ENCODE measurements around the gene SRR. TPM values are rescaled to one million over a fixed set of nuclear protein-coding genes. Genes with fewer than 3 reads are reported as not detected.

SRR gene
- total RNA-seq, 1 experiment from 2014 or later = 34.9 TPM

DNA sequence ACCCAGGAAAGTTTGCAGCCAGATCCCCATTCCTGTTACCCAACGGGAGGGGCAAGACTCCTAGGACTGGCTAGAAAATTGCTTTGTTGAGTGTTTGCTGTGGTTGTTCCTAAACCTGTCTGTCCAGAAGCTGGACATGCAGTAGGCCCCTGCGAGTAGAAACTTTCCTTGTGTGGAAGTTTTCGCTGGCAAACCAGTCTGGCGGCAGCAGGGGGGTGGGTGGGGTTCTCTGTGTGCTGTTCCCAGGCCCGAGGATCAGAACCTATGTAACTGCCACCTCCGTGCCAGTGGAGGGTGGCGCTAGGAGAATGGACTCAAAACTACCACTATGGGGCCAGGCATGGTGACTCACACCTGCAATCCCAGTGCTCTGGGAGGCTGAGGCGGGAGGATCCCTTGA is 42.7 kb downstream of the SRR start:
- DNase-seq (ENCODE audit: low spot score) = no peak

DNA sequence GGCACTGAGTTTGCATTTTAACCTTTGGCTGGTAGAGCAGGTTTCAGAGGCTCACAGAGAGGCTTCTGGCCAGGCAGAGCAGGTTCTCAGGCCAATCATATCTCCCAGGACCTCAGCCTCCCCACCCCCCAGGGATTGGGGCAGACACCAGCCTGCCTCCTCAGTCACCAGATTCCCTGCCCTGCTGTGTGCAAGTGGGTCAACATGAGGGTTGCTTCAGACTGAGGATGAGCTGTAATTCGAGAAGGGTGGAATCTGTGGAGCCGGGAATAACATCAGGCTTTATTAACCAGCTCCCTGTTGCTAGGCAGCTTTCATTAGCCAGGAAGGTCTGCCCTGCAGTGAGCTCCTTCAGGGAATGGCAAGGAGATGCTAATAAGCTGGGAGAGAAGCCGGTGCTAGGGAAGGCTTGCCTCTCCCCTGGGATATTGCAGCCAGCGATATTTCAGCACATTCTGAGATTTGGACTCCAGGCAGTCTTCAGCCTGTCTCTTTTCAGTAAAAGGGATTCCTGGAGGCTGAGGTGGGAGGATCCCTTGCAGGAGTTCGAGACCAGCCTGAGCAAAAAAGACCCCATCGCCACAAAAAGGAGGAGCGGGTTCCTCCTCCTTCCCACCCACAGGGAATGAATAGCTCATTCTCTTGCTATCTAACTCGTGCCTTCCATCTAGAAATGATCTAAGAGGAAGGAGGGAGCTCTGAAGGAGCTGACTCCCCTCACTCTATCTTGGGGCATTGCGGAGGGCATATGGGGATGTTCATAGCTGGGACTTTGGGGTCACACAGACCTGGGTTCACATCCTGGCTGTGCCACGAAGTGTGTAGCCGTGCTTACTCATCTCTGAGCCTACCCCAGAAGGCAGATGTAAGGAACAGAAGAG is 44.3 kb downstream of the SRR start:
- no peak for DNase-seq (ENCODE audit: low spot score)

DNA sequence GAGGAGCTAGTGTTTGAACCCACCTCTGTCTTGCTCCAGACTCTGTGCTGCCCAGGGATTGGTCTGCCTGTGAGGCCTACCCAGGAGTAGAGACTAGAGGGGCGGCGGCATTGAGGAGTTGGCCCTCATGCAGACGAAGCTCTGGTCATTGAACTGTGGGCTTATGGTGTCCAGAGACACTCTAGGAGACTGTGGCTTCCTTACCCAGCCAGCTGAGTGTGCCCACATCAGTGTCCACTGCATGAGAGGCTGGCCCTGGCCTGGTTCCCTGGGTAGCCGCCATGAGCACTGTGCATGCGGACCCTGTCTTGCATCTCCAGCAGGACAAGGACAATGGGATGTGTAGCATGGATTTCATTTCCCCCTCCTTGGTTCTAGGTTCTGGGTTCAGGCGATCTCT is 47.5 kb downstream of the SRR start:
- DNase-seq (ENCODE audit: low spot score) = no peak

DNA sequence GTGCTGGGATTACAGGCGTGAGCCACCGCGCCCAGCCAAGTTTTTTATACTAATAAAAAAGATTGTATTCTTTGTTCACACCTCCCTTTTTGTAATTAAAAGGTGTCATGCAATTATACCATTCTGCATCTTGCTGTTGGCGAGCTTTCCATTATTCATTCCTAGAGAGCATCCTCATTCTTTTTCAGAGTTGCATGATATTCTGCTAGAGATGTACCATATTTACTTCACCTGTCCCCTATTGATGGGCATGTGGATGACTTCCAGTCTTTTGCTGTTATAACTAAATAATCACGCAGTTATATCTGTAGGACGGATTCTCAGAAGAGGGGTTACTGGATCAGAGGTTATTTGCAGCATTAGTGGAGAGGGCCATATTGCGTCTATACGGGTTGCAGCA is 50.6 kb downstream of the SRR start:
- DNase-seq (ENCODE audit: low spot score) = no peak

DNA sequence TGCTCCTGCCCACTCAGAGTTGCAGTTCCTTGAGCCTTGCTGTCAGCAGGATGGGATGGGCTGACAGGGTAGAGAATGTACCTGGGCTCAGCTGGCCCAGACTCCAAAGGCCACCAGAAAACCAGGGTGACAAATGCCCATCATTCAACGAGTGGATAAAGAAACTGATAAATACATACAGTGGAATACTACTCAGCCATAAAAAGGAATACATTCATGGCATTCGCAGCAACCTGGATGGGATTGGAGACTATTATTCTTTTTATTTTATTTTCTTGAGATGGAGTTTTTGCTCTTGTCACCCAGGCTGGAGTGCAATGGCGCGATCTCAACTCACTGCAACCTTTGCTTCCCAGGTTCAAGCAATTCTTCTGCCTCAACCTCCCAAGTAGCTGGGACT is 53.5 kb downstream of the SRR start:
- DNase-seq (ENCODE audit: low spot score) = no peak

DNA sequence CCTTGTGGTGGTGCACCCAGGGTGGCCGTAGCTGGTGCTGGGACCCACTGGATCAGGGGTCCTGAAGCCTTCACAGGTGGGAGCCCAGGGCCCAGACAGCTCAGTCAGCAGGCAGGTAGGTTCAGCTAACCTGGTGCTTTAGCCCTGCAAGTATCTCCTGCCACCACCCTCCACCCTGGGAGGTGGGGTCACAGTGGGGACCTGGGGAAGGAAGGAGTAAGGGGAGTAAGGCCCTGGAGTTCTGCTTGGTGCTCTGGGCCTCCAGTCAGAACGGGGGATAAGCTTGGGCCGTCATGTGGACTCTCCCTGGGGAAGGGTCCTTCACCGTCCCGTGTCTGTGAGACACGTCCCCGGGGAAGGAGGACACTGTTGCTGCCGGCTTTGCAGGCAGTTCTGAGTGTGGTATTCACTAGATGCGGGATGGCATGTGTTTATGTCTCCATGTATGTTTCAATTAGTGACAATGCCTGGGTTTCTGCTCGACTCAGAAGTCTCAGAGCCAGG is 54.2 kb downstream of the SRR start:
- DNase-seq (ENCODE audit: low spot score) = no peak

DNA sequence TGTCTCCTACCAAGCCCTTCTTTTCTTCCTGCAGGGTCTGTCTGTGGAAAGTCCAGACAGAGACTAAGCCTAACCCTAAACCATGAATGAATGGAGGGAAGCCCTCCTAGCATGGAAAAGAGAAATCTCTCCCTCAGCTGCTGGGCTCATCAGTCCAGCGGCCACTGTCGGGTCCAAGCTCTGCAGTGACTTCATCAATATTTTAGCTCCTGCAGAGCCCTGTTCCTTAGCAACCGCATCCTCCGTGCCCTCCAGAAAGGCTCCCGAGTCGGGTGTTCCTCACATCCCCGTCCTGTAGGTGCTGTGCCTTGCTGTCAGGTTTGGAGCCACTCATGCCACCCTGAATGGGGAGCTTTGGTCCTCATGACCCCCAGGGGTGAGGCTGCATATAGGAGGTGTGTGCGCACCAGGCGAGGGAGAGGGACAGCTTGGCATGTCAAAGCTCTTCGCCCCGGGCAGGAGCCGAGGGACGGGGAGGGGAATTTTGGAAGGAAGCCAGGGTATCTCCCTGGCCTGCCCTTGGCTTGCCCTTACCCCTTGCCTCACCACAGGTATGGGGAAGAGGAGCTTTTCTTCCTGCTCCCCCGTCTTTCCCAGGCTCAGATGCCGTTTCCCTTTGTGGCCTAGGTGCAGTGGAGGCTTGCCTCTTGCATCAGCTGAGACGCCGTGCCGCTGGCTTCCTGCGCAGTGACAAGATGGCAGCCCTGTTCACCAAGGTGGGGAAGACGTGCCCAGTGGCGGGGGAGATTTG is 57.4 kb downstream of the SRR start:
- no peak for DNase-seq (ENCODE audit: low spot score)

DNA sequence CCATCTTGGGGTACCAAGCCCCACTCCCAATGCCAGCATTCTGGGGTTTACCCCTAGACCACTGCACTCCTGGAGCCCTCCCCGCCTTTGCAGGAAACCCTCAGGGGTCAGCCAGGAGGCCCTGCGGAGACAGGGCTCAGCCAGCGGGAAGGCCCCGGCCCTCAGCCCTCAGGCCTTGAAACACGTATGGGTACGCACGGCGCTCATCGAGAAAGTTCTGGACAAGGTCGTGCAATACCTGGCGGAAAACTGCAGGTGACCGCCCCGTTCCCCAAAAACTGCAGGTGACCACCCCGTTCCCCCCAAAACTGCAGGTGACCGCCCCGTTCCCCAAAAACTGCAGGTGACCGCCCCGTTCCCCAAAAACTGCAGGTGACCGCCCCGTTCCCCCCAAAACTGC is 58.3 kb downstream of the SRR start:
- no peak for DNase-seq (ENCODE audit: low spot score)

DNA sequence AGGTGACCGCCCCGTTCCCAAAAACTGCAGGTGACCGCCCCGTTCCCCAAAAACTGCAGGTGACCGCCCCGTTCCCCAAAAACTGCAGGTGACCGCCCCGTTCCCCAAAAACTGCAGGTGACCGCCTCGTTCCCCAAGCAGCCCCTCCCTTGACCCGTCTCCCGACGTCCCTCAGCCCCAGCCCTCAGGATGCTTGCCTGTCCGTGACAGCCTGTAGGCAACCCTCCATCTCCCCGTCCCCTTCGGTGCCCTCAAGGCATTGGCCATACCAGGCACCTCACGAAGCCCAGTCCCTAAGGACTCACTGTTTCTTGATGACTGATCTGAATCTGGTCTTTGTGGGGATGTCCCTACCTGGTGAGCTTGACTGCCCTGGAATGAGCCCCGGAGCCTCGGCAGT is 58.7 kb downstream of the SRR start:
- no peak for DNase-seq (ENCODE audit: low spot score)

DNA sequence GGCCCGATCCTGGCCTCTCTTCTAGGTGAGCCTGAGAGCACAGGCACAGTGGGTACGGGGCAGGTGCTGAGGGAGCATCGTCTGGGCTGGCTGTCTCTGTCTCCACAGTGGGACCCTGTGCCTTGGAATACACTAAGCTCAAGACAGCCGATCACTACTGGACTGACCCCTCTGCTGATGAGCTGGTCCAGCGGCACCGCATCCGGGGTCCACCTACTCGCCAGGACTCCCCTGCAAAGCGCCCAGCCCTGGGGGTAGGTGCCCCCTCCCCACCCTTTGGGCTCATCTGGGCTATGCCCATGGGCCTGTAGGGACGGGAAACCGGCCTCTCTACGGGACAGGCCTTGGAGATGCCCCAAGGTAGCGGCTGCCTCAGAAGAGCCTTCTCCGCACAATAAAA is 59.1 kb downstream of the SRR start:
- no peak for DNase-seq (ENCODE audit: low spot score)

DNA sequence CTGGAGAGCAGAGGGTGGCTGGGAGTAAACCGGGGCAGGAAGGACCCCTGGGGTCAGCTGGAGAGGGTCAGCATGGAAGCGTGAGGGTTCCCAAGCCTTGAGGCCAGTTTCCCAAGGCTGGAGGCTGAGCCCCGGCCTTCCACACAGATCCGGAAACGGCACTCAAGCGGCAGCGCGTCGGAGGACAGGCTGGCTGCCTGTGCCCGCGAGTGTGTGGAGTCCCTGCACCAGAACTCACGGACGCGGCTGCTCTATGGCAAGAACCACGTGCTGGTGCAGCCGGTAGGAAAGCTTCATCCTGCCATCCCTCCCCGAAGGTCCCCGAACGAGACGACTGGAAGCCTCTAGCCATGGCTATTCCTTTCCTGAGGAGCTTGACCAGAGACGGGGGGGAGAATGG is 59.6 kb downstream of the SRR start:
- no peak for DNase-seq (ENCODE audit: low spot score)

DNA sequence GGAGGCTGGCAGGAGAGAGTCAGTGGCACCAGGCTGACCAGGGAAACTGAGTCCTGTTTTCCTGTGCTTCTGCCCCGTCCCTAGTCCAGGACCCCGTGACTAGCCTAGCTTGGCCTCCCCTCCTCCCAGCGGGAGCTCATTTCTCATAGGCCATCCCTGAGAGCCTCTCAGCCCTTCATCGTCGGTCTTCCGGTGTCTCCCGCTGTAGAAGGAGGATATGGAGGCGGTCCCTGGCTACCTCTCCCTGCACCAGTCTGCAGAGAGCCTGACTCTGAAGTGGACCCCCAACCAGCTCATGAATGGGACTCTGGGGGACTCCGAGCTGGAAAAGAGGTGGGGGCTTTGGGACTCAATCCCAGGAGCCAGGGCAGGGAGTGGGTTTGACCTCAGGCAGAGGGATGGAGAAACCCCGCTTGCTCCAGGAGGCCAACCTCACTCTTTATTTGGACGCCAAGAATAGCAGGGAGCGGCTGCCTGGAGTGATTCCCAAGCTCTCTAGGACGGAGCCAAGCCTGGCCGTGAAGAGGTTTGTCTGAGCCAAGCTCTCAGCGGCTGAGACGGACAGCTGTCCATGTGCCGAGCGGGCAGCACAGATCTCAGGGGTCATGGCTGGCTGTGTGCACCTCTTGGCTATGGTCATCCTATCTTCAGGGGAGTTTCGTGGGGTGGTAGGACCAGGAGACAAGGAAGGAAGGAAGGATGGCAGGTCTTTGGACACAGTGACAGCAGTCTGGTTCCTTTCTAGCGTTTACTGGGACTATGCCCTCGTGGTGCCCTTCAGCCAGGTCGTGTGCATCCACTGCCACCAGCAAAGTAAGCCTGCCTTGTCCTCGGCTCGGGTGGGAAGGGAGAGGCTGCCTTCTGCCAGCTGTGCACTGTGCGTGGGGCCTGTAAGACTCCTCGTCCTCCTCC is 60.4 kb downstream of the SRR start:
- DNase-seq (ENCODE audit: low spot score) = no peak

DNA sequence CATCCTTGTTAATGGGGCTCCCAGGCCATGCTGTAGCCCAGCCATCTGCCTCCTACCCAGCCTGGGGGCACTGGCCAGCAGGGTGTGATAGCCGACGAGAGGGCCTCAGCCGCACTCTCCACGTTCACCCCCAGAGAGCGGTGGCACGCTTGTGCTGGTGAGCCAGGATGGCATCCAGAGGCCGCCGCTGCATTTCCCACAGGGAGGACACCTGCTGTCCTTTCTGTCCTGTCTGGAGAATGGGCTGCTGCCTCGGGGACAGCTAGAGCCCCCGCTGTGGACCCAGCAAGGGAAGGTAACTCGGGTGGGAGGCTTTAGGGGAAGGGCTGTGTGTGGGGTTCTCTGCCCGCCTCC is 61.0 kb downstream of the SRR start:
- DNase-seq (ENCODE audit: low spot score) = no peak

DNA sequence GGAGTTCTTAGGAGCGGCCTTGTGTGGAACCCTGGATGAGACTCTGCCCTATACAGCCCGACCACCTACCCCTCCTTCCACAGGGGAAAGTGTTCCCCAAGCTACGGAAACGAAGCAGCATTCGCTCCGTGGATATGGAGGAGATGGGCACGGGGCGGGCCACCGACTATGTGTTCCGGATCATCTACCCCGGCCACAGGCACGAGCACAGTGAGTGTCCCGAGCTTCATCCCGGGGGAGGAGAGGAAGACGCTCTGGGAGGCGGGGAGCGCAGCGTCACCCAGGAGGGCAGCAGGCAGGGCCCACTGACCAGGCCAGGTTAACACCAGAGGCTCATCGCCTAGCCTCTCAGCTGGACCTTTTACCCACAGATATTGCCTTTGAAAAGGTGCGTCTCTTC is 61.4 kb downstream of the SRR start:
- DNase-seq (ENCODE audit: low spot score) = no peak

DNA sequence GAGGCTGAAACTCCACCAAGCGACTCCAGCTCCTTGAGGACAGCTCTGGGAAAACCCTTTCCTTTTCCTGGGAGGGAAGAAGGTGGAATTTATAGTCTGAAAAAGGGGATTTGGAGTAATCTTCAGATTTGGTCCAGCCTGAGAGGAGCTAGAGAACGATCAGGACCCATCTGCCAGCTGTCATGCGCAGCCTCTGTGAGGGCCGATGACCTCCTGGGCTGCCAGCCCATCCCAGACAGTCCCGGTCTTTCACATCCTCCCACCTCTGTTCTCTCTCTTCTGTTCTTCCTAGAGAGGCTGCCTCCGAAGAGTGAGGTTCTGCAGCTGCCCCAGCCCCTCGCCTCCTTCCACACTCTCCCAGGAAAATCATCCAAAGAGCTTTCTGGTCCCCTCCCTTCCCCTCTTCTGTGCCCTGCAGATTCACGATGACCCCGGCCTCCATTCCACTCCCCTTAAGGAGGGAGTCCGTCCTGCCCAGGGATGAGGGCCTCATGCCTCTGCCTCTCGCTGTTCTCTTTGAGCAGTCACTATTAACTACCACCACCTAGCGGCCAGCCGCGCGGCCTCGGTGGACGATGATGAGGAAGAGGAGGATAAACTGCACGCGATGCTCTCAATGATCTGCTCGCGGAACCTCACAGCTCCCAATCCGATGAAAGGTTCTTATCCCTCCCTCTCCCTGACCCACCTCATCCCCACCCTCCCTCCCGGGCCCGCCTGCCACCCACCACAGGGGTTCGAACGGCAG is 63.2 kb downstream of the SRR start:
- no peak for DNase-seq (ENCODE audit: low spot score)

DNA sequence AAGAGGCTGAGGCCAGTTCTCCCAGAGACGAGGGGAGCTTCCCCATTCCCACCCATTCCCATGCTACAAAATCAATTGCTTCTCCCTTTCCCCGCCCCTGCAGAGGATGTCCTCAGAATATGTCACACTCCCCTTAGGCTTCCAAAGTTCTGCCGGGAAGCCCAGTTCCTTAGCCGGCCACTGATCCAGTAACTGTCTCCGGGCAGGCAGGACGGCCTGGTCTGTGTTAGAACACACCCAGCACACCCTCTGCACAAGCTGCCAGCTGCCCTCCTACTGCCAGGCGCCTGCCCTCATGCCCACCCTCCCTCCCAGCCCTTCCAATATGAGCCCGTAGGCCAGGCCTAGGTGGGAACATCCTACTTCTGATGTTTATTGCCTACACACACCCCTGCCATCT is 64.6 kb downstream of the SRR start:
- DNase-seq (ENCODE audit: low spot score) = no peak

DNA sequence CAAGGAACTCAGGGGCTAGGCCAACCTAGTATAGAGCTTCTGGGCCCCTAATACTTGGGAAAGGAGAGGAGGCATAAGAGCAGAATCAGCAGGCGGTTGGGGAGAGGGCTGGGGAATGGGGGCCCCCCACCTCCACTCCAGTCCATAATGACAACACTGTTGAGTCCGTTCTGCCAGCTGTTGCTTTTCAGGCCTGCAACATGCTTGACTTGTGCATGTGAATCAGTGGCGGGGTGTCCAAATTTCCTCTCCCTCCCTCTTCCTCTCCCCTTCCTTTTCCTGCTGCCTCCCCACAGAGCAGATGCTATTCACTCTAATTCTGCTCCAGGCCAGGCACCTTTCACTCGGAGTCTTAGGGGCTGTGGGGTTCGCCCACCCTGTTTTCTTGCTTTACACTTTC is 65.3 kb downstream of the SRR start:
- no peak for DNase-seq (ENCODE audit: low spot score)

DNA sequence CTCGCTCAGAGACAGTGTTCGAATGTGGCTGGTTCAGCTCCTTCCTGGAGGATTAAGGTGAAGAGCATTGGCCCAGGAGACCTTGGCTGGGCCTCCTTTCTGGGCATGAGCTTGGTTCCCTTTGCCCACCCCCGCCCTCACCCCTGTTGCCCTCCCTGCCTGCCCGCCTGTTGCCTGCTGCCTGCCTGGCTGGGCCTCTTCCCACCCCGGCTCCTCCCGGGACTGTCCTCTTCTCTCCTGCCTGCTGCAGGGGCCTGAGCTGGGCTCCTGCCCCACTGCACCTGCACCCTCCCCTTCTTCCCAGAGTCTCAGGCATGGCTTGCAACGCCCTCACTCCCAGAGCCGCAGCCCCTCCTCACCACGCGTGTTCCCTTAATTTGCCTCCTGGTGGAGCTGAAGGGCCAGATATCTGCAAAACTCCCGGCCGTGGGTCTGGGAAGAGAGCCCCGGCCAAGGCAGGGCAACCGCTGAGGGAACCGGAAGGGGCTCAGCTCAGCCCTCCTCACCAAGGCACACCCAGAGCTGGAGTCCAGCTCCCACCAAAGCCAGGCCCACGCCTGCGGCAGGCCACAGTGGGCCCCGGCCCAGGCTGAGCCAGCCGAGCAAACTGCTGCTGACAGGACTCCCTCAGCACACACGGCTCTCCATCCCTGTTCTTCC is 65.9 kb downstream of the SRR start:
- DNase-seq (ENCODE audit: low spot score) = no peak

DNA sequence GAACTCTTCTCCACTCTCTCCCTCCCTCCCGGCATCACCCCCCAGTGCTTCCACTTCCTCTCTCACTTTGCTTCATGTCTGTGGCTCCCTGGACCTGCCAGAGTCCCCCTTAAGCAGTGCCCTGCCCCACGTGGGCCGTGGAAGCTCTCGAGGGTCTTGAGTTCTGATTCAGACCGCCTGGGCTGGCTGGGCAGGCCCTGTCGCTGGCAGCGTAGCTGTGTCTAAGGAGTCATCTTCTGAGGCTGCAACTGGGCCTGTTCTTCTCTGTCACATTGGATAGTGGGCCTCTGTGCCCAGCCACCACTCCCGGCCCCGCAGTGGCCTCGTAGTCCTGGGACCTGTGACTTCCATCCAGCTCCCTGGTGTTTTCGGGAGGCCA is 66.5 kb downstream of the SRR start:
- no peak for DNase-seq (ENCODE audit: low spot score)

DNA sequence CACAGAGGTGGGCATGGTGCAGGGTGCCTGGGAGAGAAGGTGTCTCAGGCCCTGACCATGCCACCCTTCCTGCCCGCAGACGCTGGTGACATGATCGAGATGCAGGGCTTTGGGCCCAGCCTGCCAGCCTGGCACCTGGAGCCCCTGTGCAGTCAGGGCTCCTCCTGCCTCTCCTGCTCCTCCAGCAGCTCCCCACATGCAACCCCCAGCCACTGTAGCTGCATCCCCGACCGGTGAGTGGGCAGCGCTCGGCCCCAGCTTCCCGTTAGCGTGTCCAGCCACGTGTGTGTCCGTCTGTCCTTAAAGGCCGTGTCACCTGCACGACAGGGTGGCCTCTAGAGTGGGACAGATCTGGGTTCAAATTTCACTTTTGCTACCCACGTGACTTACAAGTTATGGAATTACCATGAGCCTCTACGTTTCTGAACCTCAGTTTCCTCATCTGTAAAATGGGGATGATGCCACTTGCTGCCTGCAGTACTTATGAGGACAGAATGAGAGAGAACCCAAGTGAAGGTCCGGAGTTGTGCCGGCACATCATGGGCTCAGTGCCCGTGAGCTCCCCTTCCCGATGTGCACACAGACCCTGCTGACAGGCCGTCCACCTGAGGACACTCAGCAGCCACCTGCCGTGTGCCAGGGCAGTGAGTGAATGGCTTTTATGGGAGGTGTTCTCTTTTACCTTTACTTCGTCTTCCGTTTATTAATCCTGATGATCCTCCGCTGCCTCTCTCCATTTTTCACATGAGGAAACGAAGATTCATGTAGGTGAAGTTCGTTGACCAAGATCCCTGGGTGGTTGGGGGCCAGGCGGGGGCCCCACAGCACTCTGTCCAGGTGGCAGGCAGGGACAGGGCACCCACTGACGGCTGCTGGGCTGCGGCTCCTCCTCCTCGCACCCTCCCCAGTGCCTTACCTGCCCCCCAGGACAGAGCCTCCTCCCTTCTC is 67.7 kb downstream of the SRR start:
- no peak for DNase-seq (ENCODE audit: low spot score)

All from H4 (cell line).